Measurements from ENCODE around the gene MTRR. TPM values are rescaled to one million over a fixed set of nuclear protein-coding genes. Genes with fewer than 3 reads are reported as not detected.
A peak's percentile ranks its signal among the peaks of the same experiment; 100 is the strongest.

Gene MTRR
- total RNA-seq, 1 donor from 2014 or later = 18.3 TPM

GRCh38 chr5:7856855-7857254 is 12.1 kb upstream of the MTRR start:
- peak; percentile 24 for FAIRE-seq

GRCh38 chr5:7857361-7857760 is 11.6 kb upstream of the MTRR start:
- no peak for DNase-seq (ENCODE audit: low spot score in 2 of 2)
- no peak for FAIRE-seq

More at GRCh38 chr5:7856855-7857254, 12.1 kb upstream of the MTRR start:
- DNase-seq (ENCODE audit: low spot score in 2 of 2) = peak in 1 of 2 donors; percentile 30

- FAIRE-seq (no peak), DNase-seq (ENCODE audit: low spot score in 2 of 2) (no peak)
Measured at GRCh38 chr5:7857926-7858632, 10.9 kb upstream of the MTRR start.

GRCh38 chr5:7866196-7866595 is 2.8 kb upstream of the MTRR start:
- DNase-seq (ENCODE audit: low spot score in 2 of 2) = no peak
- no peak for FAIRE-seq

- FAIRE-seq (no peak), DNase-seq (ENCODE audit: low spot score in 2 of 2) (no peak)
Measured at GRCh38 chr5:7867260-7867659, 1.7 kb upstream of the MTRR start.

GRCh38 chr5:7868427-7868772 is 548 bp upstream of the MTRR start:
- no peak for DNase-seq (ENCODE audit: low spot score in 2 of 2)
- FAIRE-seq = no peak

GRCh38 chr5:7869474-7870136 is 657 bp downstream of the MTRR start:
- DNase-seq (ENCODE audit: low spot score in 2 of 2) = peak in 1 of 2 donors; percentile 20

GRCh38 chr5:7871653-7872052 is 2.7 kb downstream of the MTRR start:
- no peak for DNase-seq (ENCODE audit: low spot score in 2 of 2)
- FAIRE-seq = no peak

More at GRCh38 chr5:7869474-7870136, 657 bp downstream of the MTRR start:
- FAIRE-seq = no peak

GRCh38 chr5:7872517-7873130 is 3.7 kb downstream of the MTRR start:
- DNase-seq (ENCODE audit: low spot score in 2 of 2) (no peak), FAIRE-seq (no peak)

GRCh38 chr5:7873216-7873615 is 4.3 kb downstream of the MTRR start:
- no peak for DNase-seq (ENCODE audit: low spot score in 2 of 2)
- no peak for FAIRE-seq

- FAIRE-seq (no peak), DNase-seq (ENCODE audit: low spot score in 2 of 2) (no peak)
Measured at GRCh38 chr5:7874639-7875038, 5.7 kb downstream of the MTRR start.

- no peak for DNase-seq (ENCODE audit: low spot score in 2 of 2)
- no peak for FAIRE-seq
Measured at GRCh38 chr5:7875151-7875550, 6.2 kb downstream of the MTRR start.

- FAIRE-seq (no peak), DNase-seq (ENCODE audit: low spot score in 2 of 2) (no peak)
Measured at GRCh38 chr5:7876867-7877266, 7.9 kb downstream of the MTRR start.

GRCh38 chr5:7877851-7878250 is 8.9 kb downstream of the MTRR start:
- DNase-seq (ENCODE audit: low spot score in 2 of 2) (no peak), FAIRE-seq (no peak)

- DNase-seq (ENCODE audit: low spot score in 2 of 2) (no peak), FAIRE-seq (no peak)
Measured at GRCh38 chr5:7878381-7878873, 9.5 kb downstream of the MTRR start.

GRCh38 chr5:7881091-7881490 is 12.1 kb downstream of the MTRR start:
- FAIRE-seq = no peak

GRCh38 chr5:7881816-7882215 is 12.9 kb downstream of the MTRR start:
- FAIRE-seq (no peak), DNase-seq (ENCODE audit: low spot score in 2 of 2) (no peak)

More at GRCh38 chr5:7881091-7881490, 12.1 kb downstream of the MTRR start:
- no peak for DNase-seq (ENCODE audit: low spot score in 2 of 2)

GRCh38 chr5:7882926-7883325 is 14.0 kb downstream of the MTRR start:
- FAIRE-seq = no peak

GRCh38 chr5:7884491-7885267 is 15.7 kb downstream of the MTRR start:
- FAIRE-seq (no peak), DNase-seq (ENCODE audit: low spot score in 2 of 2) (no peak)

More at GRCh38 chr5:7882926-7883325, 14.0 kb downstream of the MTRR start:
- DNase-seq (ENCODE audit: low spot score in 2 of 2) = no peak

GRCh38 chr5:7886849-7887475 is 18.0 kb downstream of the MTRR start:
- FAIRE-seq = peak; percentile 67
- DNase-seq (ENCODE audit: low spot score in 2 of 2) = peak in 1 of 2 donors; percentile 23
